K562 (cell line): ENCODE data around the gene CUL2. TPM values are rescaled to one million over a fixed set of nuclear protein-coding genes. Genes with fewer than 3 reads are reported as not detected.
A peak's percentile ranks its signal among the peaks of the same experiment; 100 is the strongest.

ENCODE experiments used
- ATAC-seq: fragments of 200-7000 bp; cut with Tn5 transposase; 3 replicates; pipeline ENCODE4 v1.9.1; 2020; ENCODE audit warnings: moderate library complexity
- BruUV-seq: library from RNA; stranded (reverse); fragments of 400-500 nt; replicated peaks from 2 replicates; lab custom pipeline; 2021; lab: Mats Ljungman, UMichigan
- CTCF ChIA-PET: fragments of 300-600 bp; formaldehyde crosslinking; extraction: SDS; loops from one replicate; lab custom pipeline; 2021; ENCODE audit warnings: low intra/inter-chr PET ratio; lab: Yijun Ruan, JAX
- POLR2A ChIA-PET: fragments of 300-600, 350-650 bp; sonication (Branson Sonifier 250); formaldehyde crosslinking; extraction: SDS; loops from one replicate; lab custom pipeline; 2021; ENCODE audit warnings: antibody characterized with exemption, inconsistent platforms; lab: Yijun Ruan, JAX
- DNase-seq, 4 experiments: peaks; one replicate each; pipeline versions ENCODE4 v3.0.0 to v3.0.0-alpha.2; 2011 to 2018; ENCODE audit warnings: low spot score in 3 of 4, mixed read lengths in 3 of 4; ENCODE audit errors: extremely low read depth in 1 of 4
- FAIRE-seq: peaks from 2 replicates; lab custom pipeline; 2011; peaks lifted over from hg19 to GRCh38; lab: Jason Lieb, UNC
- H2AFZ ChIP-seq: 2 replicates; pipeline ENCODE4 v1.6.0; 2011; ENCODE audit warnings: low read depth, low read length, control low read depth, inconsistent platforms
- H3K27ac ChIP-seq: fragments of 200-600 bp; 3 replicates; pipeline ENCODE4 v1.8.0; 2011; ENCODE audit warnings: low read depth, mild to moderate bottlenecking, control low read depth, inconsistent platforms, low read length, moderate library complexity, mixed read lengths; ENCODE audit errors: extremely low read depth
- H3K27me3 ChIP-seq, 2 experiments: fragments of 300-600 bp in 1 of 2; 2 replicates in 1 of 2; 3 replicates in 1 of 2; pipeline versions ENCODE4 v1.6.0 to v1.8.0; 2011; ENCODE audit warnings: inconsistent platforms in 2 of 2, low read length in 2 of 2, mild to moderate bottlenecking in 1 of 2, mixed read lengths in 1 of 2, moderate library complexity in 1 of 2; ENCODE audit not compliant: control insufficient read depth in 2 of 2, insufficient read depth in 2 of 2
- H3K36me3 ChIP-seq: fragments of 300-600 bp; 3 replicates; pipeline ENCODE4 v1.8.0; 2011; ENCODE audit warnings: mild to moderate bottlenecking, low read length, inconsistent platforms; ENCODE audit not compliant: control insufficient read depth, insufficient read depth
- H3K4me1 ChIP-seq, 2 experiments: fragments of 200-600 bp in 1 of 2; replicated peaks in 1 of 2; 2 replicates in 1 of 2; 3 replicates in 1 of 2; pipeline versions ENCODE4 v1.5.1 to v1.8.0; 2011; ENCODE audit warnings: inconsistent platforms in 2 of 2, low read length in 2 of 2, mild to moderate bottlenecking in 1 of 2, mixed read lengths in 1 of 2, moderate library complexity in 1 of 2; ENCODE audit not compliant: control insufficient read depth in 2 of 2, insufficient read depth in 2 of 2
- H3K4me2 ChIP-seq: 2 replicates; pipeline ENCODE4 v1.6.1; 2011; ENCODE audit warnings: low read length, control low read depth, inconsistent platforms, mixed read lengths; ENCODE audit not compliant: insufficient read depth
- H3K4me3 ChIP-seq: fragments of 200-600 bp; sonication (generic), shearing (Covaris generic); 2 replicates; pipeline ENCODE4 v1.5.1; 2016; ENCODE audit warnings: control low read depth, inconsistent platforms
- H3K79me2 ChIP-seq: fragments of 200-600 bp; 3 replicates; pipeline ENCODE4 v1.8.0; 2011; ENCODE audit warnings: low read length, inconsistent platforms; ENCODE audit not compliant: control insufficient read depth, insufficient read depth
- H3K9ac ChIP-seq, 2 experiments: 2 replicates each; pipeline versions ENCODE4 v1.6.0 to v1.6.1; 2011; ENCODE audit warnings: low read depth in 2 of 2, low read length in 2 of 2, control low read depth in 1 of 2, inconsistent platforms in 1 of 2, mild to moderate bottlenecking in 1 of 2, mixed read lengths in 1 of 2; ENCODE audit not compliant: insufficient read depth in 1 of 2
- H3K9me1 ChIP-seq: one replicate; pipeline ENCODE4 v1.6.0; 2011; ENCODE audit warnings: inconsistent platforms, mild to moderate bottlenecking, low read length, moderate library complexity; ENCODE audit not compliant: control insufficient read depth, insufficient read depth
- H3K9me3 ChIP-seq: replicated peaks from 2 replicates; pipeline ENCODE4 v1.5.1; 2011; ENCODE audit warnings: low read depth, low read length, inconsistent platforms; ENCODE audit not compliant: control insufficient read depth, insufficient read depth
- H4K20me1 ChIP-seq: replicated peaks from 2 replicates; pipeline ENCODE4 v1.6.1; 2011; ENCODE audit warnings: low read length, inconsistent platforms, mixed read lengths; ENCODE audit not compliant: control insufficient read depth, insufficient read depth
- ARID1B ChIP-seq: fragments of 450-650 bp; IDR thresholded peaks from 2 replicates; pipeline ENCODE4 v1.6.1; 2016; ENCODE audit warnings: antibody characterized with exemption, mild to moderate bottlenecking, inconsistent platforms
- CBFA2T3 ChIP-seq: fragments of 450-650 bp; IDR thresholded peaks from 2 replicates; pipeline ENCODE4 v1.6.1; 2017
- CTBP1 ChIP-seq: fragments of 450-650 bp; IDR thresholded peaks from 2 replicates; pipeline ENCODE4 v1.6.1; 2016; ENCODE audit warnings: borderline replicate concordance
- DPF2 ChIP-seq: fragments of 450-650 bp; IDR thresholded peaks from 2 replicates; pipeline ENCODE4 v1.6.1; 2016
- EP300 ChIP-seq: IDR thresholded peaks from 2 replicates; pipeline ENCODE4 v1.6.1; 2012; ENCODE audit warnings: low read length, improper control_type of control experiment
- FOXA1 ChIP-seq: fragments of 450-650 bp; IDR thresholded peaks from 2 replicates; pipeline ENCODE4 v1.6.1; 2016; ENCODE audit warnings: mild to moderate bottlenecking, borderline replicate concordance
- FOXA3 ChIP-seq, 2 experiments: fragments of 450-650 bp in 1 of 2; sonication (generic) in 1 of 2; formaldehyde crosslinking; IDR thresholded peaks in 1 of 2; conservative IDR thresholded peaks in 1 of 2; 2 replicates each; pipeline versions ENCODE4 v1.4.0 to v1.8.0; 2020 to 2022; ENCODE audit warnings: mild to moderate bottlenecking in 2 of 2, missing genetic modification reagents in 1 of 2
- FOXK2 ChIP-seq, 2 experiments: fragments of 450-650 bp; IDR thresholded peaks in 1 of 2; conservative IDR thresholded peaks in 1 of 2; 2 replicates each; pipeline ENCODE4 v1.6.1; 2016; ENCODE audit warnings: low read depth in 2 of 2, mild to moderate bottlenecking in 1 of 2
- GATA2 ChIP-seq: sonication (generic); formaldehyde crosslinking; IDR thresholded peaks from 2 replicates; pipeline ENCODE4 v1.4.0; 2020; ENCODE audit warnings: mild to moderate bottlenecking, missing genetic modification reagents
- KLF1 ChIP-seq: fragments of 450-650 bp; IDR thresholded peaks from 2 replicates; pipeline ENCODE4 v1.6.1; 2016; ENCODE audit warnings: missing genetic modification characterization, missing compliant biosample characterization
- MNT ChIP-seq, 2 experiments: fragments of 450-650 bp; conservative IDR thresholded peaks; 2 replicates each; pipeline ENCODE4 v1.6.1; 2017; ENCODE audit warnings: mild to moderate bottlenecking in 2 of 2, moderate library complexity in 2 of 2
- NCOR1 ChIP-seq: fragments of 450-650 bp; IDR thresholded peaks from 2 replicates; pipeline ENCODE4 v1.6.1; 2016; ENCODE audit warnings: mild to moderate bottlenecking, moderate library complexity
- RB1 ChIP-seq: fragments of 450-650 bp; IDR thresholded peaks from 2 replicates; pipeline ENCODE4 v1.6.1; 2017; ENCODE audit warnings: low read depth, mild to moderate bottlenecking
- RFX1 ChIP-seq: fragments of 450-650 bp; IDR thresholded peaks from 2 replicates; pipeline ENCODE4 v1.6.1; 2016; ENCODE audit warnings: mild to moderate bottlenecking, moderate library complexity
- SMARCE1 ChIP-seq: fragments of 450-650 bp; IDR thresholded peaks from 2 replicates; pipeline ENCODE4 v1.7.1; 2016; ENCODE audit warnings: mild to moderate bottlenecking
- SOX6 ChIP-seq: fragments of 450-650 bp; IDR thresholded peaks from 2 replicates; pipeline ENCODE4 v1.6.1; 2014; ENCODE audit warnings: mild to moderate bottlenecking
- TAF1 ChIP-seq: IDR thresholded peaks from 2 replicates; pipeline ENCODE4 v1.6.1; 2011; ENCODE audit warnings: mild to moderate bottlenecking, low read length, moderate library complexity; ENCODE audit not compliant: insufficient read depth, control insufficient read depth, severe bottlenecking; ENCODE audit errors: extremely low read depth
- TAL1 ChIP-seq: fragments of 450-650 bp; IDR thresholded peaks from 2 replicates; pipeline ENCODE4 v1.6.1; 2016; ENCODE audit warnings: mild to moderate bottlenecking
- TARDBP ChIP-seq: fragments of 450-650 bp; IDR thresholded peaks from 2 replicates; pipeline ENCODE4 v1.6.1; 2016
- TCF3 ChIP-seq: sonication (generic); formaldehyde crosslinking; IDR thresholded peaks from 2 replicates; pipeline ENCODE4 v1.4.0; 2020; ENCODE audit warnings: mild to moderate bottlenecking, missing genetic modification reagents
- TEAD4 ChIP-seq, 2 experiments: sonication (generic) in 1 of 2; formaldehyde crosslinking in 1 of 2; IDR thresholded peaks; 2 replicates each; pipeline versions ENCODE4 v1.6.1 to v1.8.0; 2012 to 2022; ENCODE audit warnings: borderline replicate concordance in 1 of 2, inconsistent platforms in 1 of 2, low read length in 1 of 2, mild to moderate bottlenecking in 1 of 2, missing genetic modification reagents in 1 of 2
- ZC3H11A ChIP-seq: IDR thresholded peaks from 2 replicates; pipeline ENCODE4 v1.6.1; 2012; ENCODE audit warnings: low read depth, low read length, improper control_type of control experiment
- ZNF311 ChIP-seq: fragments of 250-450 bp; sonication (Bioruptor Pico); IDR thresholded peaks from 2 replicates; pipeline ENCODE4 v1.4.0; 2020; ENCODE audit warnings: mild to moderate bottlenecking, moderate library complexity
- WGBS: fragments of 100-300 bp; shearing (Covaris generic); methylation state at CpG from one replicate; pipeline ENCODE4 v1.1.6; 2016; ENCODE audit warnings: low coverage, mixed read lengths; ENCODE audit not compliant: insufficient coverage; ENCODE audit errors: missing lambda C conversion rate; 5-methylcytosine and 5-hydroxymethylcytosine counted together
- in situ Hi-C: fragments of 300-500 bp; cut with MboI; formaldehyde crosslinking; loops from 4 replicates; pipeline ENCODE4 v1.15.0; 2018; ENCODE audit warnings: inconsistent platforms, mixed read lengths
- intact Hi-C: fragments of 100-400 bp; cut with micrococcal nuclease; formaldehyde crosslinking; loops from 2 replicates; pipeline ENCODE4 v1.14.2; 2022
- polyA plus RNA-seq, 8 experiments: library from polyadenylated mRNA; depleted of rRNA in 4 of 8; stranded (reverse) in 5 of 8; unstranded in 3 of 8; fragments of >200 nt; fragmentation: Nextera tagmentation in 2 of 8; fragmentation: Illumina TruSeq in 1 of 8; extraction: Ambion mirVana in 2 of 8; extraction: Trizol in 1 of 8; gene quantifications; 2 replicates each; pipeline versions ENCODE4 v1.2.1 to v1.2.3, GENCODE V29; 2011 to 2014; ENCODE audit warnings: inconsistent platforms in 1 of 8, missing spikeins in 1 of 8
- total RNA-seq, 7 experiments: library from RNA; depleted of rRNA in 6 of 7; stranded (reverse); fragments of >200 nt in 6 of 7; fragmentation: Illumina TruSeq in 2 of 7; extraction: Trizol in 2 of 7; gene quantifications; 2 replicates each; pipeline versions ENCODE4 v1.2.1 to v1.2.3, GENCODE V29; 2011 to 2021; ENCODE audit warnings: low replicate concordance in 1 of 7

Gene CUL2
- total and polyA plus RNA-seq, 9 of the 15 experiments (the other 6 are each of a cell fraction or from before 2014, with no cell fraction given): 17.3 to 46.3 (median 41.2) TPM

GRCh38 chr10:35042783-35043182 is 47.4 kb downstream of the CUL2 start:
- DNase-seq (peak; percentile 29 to 62 (median 46)), FAIRE-seq (peak; percentile 75), ATAC-seq (peak; percentile 93)
- Histone ChIP-seq H3K9me3 (no peaks in the 10 kb centered on the region), H3K36me3 (peaks cover 52% of the 10 kb centered on the region), H3K27ac (peak overlapping the region; percentile 38), H3K9ac (0 out of 4 replicates have a peak overlapping the region, but pooled peaks of 1 of the 2 experiments have one; percentile 5), H4K20me1 (no peaks in the 10 kb centered on the region), H3K79me2 (no peaks in the 10 kb centered on the region), H3K9me1 (no peaks in the 10 kb centered on the region), H2AFZ (no peak overlapping the region), H3K27me3 (no peaks in the 10 kb centered on the region), H3K4me3 (no peak overlapping the region), H3K4me2 (peak overlapping the region; percentile 43; the same call in 1 of the 2 replicates), H3K4me1 (peaks cover 3 to 10% of the 10 kb centered on the region in 2 experiments; a peak in 3 of 5 replicates)
- peak; percentile 25; the same call in 1 of the 2 replicates for TF ChIP-seq SMARCE1
- peak; percentile 73 for TF ChIP-seq TCF3 (CRISPR knock-in tag)
- peak; percentile 52 for TF ChIP-seq ARID1B
- peak; percentile 94 to 99 for TF ChIP-seq FOXA3 (CRISPR knock-in tag; conservative IDR thresholded peaks at IDR 0.05 in 1 of 2, IDR thresholded peaks at IDR 0.05 in 1 of 2)
- TF ChIP-seq FOXA1: peak; percentile 59; the same call in 1 of the 2 replicates
- no peak for TF ChIP-seq TAF1
- TF ChIP-seq SOX6: peak; percentile 21; the same call in 1 of the 2 replicates
- TF ChIP-seq MNT (conservative IDR thresholded peaks at IDR 0.05): 0 out of 4 replicates have a peak, but pooled peaks of 1 of the 2 experiments have one; percentile 25
- peak; percentile 48; the same call in 1 of the 2 replicates for TF ChIP-seq TAL1
- peak; percentile 67; the same call in 1 of the 2 replicates for TF ChIP-seq DPF2
- TF ChIP-seq CBFA2T3: peak; percentile 67
- no peak for TF ChIP-seq TARDBP
- no peak for TF ChIP-seq ZNF311
- TF ChIP-seq FOXK2 (conservative IDR thresholded peaks at IDR 0.05 in 1 of 2, IDR thresholded peaks at IDR 0.05 in 1 of 2; ENCODE audit: low read depth in 2 of 2): peak; percentile 42 to 71; a peak in 2 of 4 replicates
- TF ChIP-seq NCOR1: peak; percentile 58
- no peak for TF ChIP-seq RB1
- TF ChIP-seq KLF1 (tag): peak; percentile 77
- no peak for TF ChIP-seq ZC3H11A
- TF ChIP-seq EP300: peak; percentile 29; the same call in 1 of the 2 replicates
- 0 out of 2 replicates have a peak, but pooled peaks have one; percentile 10 for TF ChIP-seq TEAD4 (IDR thresholded peaks at IDR 0.05; ENCODE audit: low read length)
- no peak for TF ChIP-seq TEAD4 (CRISPR knock-in tag; IDR thresholded peaks at IDR 0.05; ENCODE audit: borderline replicate concordance)
- TF ChIP-seq GATA2 (CRISPR knock-in tag): peak; percentile 39; the same call in 1 of the 2 replicates
- TF ChIP-seq RFX1: peak; percentile 22; the same call in 1 of the 2 replicates
- peak; percentile 48; the same call in 1 of the 2 replicates for TF ChIP-seq CTBP1
- CTCF ChIA-PET: no interaction called here
- in situ Hi-C loops (no loop called here), intact Hi-C loops (no loop called here)
- POLR2A ChIA-PET: interaction anchor here (0.8 kb wide), 1 partner anchor 153 kb away, joined by 3 read pairs; no protein-coding TSS in a partner anchor
- 18% methylated on average over 3 of the region's 3 CpGs for WGBS
- no TSS peak for BruUV-seq
